ENCODE data around the gene PLCD4. TPM values are rescaled to one million over a fixed set of nuclear protein-coding genes. Genes with fewer than 3 reads are reported as not detected.

The PLCD4 gene
- total RNA-seq, 1 donor from 2014 or later: 0.86 TPM

DNA sequence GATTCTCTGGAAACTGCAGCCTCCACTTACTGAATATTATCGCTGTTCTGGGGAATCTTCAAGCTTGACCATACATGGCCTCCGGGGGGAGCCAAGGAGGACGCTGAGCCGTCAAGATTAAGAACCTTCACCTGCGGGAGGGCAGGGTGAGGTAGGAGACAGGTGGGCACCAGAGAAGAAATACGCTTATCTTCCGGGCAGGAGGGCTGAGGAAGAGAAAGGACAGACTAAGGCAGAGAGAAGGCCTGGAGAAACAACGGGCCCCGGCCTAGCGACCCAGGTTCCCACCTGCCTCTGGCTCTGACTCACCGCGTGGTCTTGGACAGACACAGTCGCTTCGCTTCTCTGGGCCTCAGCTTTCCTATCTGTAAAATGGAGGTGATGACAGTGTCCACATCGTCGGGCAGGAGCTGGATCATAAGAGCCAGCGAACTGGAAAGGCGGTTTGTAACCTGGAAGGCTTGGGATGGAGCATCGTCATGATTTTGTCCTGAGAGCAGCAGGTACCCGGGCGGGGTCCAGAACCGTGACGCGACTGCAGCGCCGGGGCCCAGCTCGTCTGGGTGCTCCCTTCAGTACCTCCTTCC, 51.1 kb downstream of the PLCD4 start:
- Mint-ChIP-seq H3K4me3 (ENCODE audit: unreplicated experiment) (peak overlapping the region; percentile 98), H3K9me3 (ENCODE audit: unreplicated experiment) (no peaks in the 10 kb centered on the region), H3K27ac (ENCODE audit: unreplicated experiment) (peak overlapping the region; percentile 63), H3K36me3 (ENCODE audit: low read depth, unreplicated experiment) (no peaks in the 10 kb centered on the region), H3K27me3 (ENCODE audit: low read depth, unreplicated experiment) (no peaks in the 10 kb centered on the region), H3K4me1 (ENCODE audit: low read depth, unreplicated experiment) (peaks cover 5% of the 10 kb centered on the region)
- H2AFZ ChIP-seq (ENCODE audit: low read depth, low read length): peak overlapping the region; percentile 93
- TF ChIP-seq, protein P1, sequence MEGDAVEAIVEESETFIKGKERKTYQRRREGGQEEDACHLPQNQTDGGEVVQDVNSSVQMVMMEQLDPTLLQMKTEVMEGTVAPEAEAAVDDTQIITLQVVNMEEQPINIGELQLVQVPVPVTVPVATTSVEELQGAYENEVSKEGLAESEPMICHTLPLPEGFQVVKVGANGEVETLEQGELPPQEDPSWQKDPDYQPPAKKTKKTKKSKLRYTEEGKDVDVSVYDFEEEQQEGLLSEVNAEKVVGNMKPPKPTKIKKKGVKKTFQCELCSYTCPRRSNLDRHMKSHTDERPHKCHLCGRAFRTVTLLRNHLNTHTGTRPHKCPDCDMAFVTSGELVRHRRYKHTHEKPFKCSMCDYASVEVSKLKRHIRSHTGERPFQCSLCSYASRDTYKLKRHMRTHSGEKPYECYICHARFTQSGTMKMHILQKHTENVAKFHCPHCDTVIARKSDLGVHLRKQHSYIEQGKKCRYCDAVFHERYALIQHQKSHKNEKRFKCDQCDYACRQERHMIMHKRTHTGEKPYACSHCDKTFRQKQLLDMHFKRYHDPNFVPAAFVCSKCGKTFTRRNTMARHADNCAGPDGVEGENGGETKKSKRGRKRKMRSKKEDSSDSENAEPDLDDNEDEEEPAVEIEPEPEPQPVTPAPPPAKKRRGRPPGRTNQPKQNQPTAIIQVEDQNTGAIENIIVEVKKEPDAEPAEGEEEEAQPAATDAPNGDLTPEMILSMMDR (IDR thresholded peaks at IDR 0.05; ENCODE audit: insufficient read depth, low read depth, low read length): peak; percentile 44
- TF ChIP-seq EZH2 (IDR thresholded peaks at IDR 0.05; ENCODE audit: insufficient read depth, low read length): no peak
- peak overlapping the region; percentile 82 for H3K9ac ChIP-seq (ENCODE audit: low read length)
- H3K9me3 ChIP-seq (ENCODE audit: insufficient read depth, low read depth, low read length): no peaks in the 10 kb centered on the region
- H3K4me2 ChIP-seq (ENCODE audit: low read length): peak overlapping the region; percentile 91
- peaks cover 10% of the 10 kb centered on the region for H3K4me1 ChIP-seq (ENCODE audit: insufficient read depth, low read length)
- FAIRE-seq: no peak
- peak overlapping the region; percentile 57 for H3K27ac ChIP-seq (ENCODE audit: low read depth, low read length)
- H4K20me1 ChIP-seq (ENCODE audit: insufficient read depth, low read length): peaks cover 14% of the 10 kb centered on the region
- peak overlapping the region; percentile 86 for H3K4me3 ChIP-seq (ENCODE audit: insufficient read depth, low read depth, low read length)
- H3K27me3 ChIP-seq (ENCODE audit: insufficient read depth, low read length): no peaks in the 10 kb centered on the region
- peaks cover 35% of the 10 kb centered on the region for H3K36me3 ChIP-seq (ENCODE audit: insufficient read depth, low read length)
- peak; percentile 19 for DNase-seq (ENCODE audit: low read depth)
- H3K79me2 ChIP-seq (ENCODE audit: insufficient read depth, low read length): peaks cover 66% of the 10 kb centered on the region

DNA sequence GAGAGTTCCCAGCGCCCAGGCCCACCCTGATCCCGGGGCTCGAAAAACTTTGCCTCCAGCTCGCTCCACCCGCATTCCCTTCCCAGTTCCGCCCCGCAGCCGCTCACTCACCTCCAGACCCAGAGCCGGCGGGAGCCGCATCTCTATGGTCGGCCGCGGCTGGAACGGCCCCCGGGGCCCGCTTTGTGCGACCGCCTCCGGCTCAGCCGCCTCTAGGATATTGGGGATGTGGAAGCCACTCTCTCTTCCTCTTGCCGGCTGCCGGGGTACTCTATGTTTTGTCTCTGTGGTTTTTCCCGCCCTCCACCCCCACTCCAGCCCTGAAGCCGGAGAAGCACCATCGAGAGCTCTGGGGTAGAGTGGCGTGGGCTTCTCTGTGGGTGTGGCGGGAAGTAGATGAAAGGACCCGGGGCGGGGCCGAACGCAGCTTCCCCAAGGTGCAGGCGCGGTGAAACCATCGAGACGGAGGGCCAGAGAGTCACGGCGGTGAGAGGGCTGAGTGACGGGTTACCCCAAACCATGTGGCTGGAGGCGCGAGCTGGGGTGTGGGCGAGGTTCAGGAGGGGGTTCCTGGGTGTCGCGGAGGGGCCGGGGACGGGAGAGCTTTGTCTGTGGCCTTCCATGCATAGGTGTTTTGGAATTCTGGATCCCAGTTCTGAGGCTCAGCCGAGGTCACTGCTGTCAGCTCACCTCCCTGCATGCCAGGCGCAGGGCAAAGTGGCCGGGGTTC, 51.7 kb downstream of the PLCD4 start, which contains the start of the genes BCS1L and ZNF142:
Gene BCS1L (plus strand): TSS at position 426 of the 730 bp plus-strand sequence. CDS start 1,305 bp downstream, outside the sequence.
Gene ZNF142 (minus strand): TSS at position 366 of the 730 bp plus-strand sequence. CDS start 3,194 bp downstream, outside the sequence.
- Histone ChIP-seq H3K27me3 (ENCODE audit: insufficient read depth, low read length) (no peaks in the 10 kb centered on the region), H3K9me3 (ENCODE audit: insufficient read depth, low read depth, low read length) (no peaks in the 10 kb centered on the region), H2AFZ (ENCODE audit: low read depth, low read length) (peak within 1 kb of the TSS; percentile 93), H3K4me1 (ENCODE audit: insufficient read depth, low read length) (peaks cover 10% of the 10 kb centered on the region), H3K4me2 (ENCODE audit: low read length) (peak within 1 kb of the TSS; percentile 91), H3K4me3 (ENCODE audit: insufficient read depth, low read depth, low read length) (peak within 1 kb of the TSS; percentile 86), H3K27ac (ENCODE audit: low read depth, low read length) (peak within 1 kb of the TSS; percentile 57), H3K9ac (ENCODE audit: low read length) (peak within 1 kb of the TSS; percentile 82), H3K79me2 (ENCODE audit: insufficient read depth, low read length) (peaks cover 66% of the 10 kb centered on the region), H3K36me3 (ENCODE audit: insufficient read depth, low read length) (peaks cover 36% of the 10 kb centered on the region), H4K20me1 (ENCODE audit: insufficient read depth, low read length) (peaks cover 16% of the 10 kb centered on the region)
- H3K4me1 Mint-ChIP-seq (ENCODE audit: low read depth, unreplicated experiment): peaks cover 5% of the 10 kb centered on the region
- no peaks in the 10 kb centered on the region for H3K27me3 Mint-ChIP-seq (ENCODE audit: low read depth, unreplicated experiment)
- DNase-seq (ENCODE audit: low read depth) (peak; percentile 69), FAIRE-seq (no peak)
- TF ChIP-seq EZH2 (IDR thresholded peaks at IDR 0.05; ENCODE audit: insufficient read depth, low read length): no peak
- TF ChIP-seq, protein P1 (IDR thresholded peaks at IDR 0.05; ENCODE audit: insufficient read depth, low read depth, low read length): no peak
- H3K36me3 Mint-ChIP-seq (ENCODE audit: low read depth, unreplicated experiment): peaks cover 3% of the 10 kb centered on the region
- H3K9me3 Mint-ChIP-seq (ENCODE audit: unreplicated experiment): no peaks in the 10 kb centered on the region
- peak within 1 kb of the TSS; percentile 98 for H3K4me3 Mint-ChIP-seq (ENCODE audit: unreplicated experiment)
- peak within 1 kb of the TSS; percentile 63 for H3K27ac Mint-ChIP-seq (ENCODE audit: unreplicated experiment)

All from astrocyte (in vitro differentiated cells and primary cell).